ENCODE results near the gene MMRN1.
A peak's percentile ranks its signal among the peaks of the same experiment; 100 is the strongest.

MMRN1 gene

DNA sequence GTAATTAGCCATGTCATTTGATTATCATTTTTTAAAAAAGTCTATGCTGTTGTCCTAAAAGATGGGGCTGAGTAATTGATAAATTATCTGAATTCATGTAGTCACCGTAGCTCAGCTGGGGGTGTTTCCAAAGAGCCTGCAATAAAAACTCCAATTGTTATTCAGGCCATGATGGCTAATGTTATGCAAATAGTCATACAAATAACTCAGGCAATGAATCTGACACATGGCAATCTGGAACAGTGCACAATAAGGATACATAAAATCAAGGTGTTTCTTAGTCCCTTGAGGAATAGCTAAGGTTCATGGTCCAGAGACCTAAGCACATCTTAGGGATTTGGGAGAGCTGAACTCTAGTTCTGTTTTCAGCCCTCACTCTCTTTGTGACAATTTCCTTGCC, 15.2 kb downstream of the MMRN1 start:
- DNase-seq: no peak

DNA sequence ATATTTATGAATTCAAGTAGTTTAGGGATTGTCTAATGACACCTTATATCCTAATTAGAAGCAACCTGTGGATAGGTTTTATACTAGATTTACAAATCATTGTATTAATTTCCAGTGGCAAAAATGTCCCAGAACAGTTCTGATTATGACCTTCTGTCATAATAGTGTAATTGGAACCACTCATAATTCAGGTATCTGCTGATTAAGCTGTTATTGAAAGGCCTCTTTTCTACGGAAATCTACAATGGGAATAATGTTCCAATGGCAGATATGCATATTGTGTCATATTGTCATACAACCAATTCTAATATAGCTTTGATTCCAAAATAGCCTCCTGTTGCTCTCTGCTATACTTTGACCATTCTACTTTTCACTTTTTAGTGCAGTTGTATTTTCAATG, 19.0 kb downstream of the MMRN1 start:
- DNase-seq: no peak

DNA sequence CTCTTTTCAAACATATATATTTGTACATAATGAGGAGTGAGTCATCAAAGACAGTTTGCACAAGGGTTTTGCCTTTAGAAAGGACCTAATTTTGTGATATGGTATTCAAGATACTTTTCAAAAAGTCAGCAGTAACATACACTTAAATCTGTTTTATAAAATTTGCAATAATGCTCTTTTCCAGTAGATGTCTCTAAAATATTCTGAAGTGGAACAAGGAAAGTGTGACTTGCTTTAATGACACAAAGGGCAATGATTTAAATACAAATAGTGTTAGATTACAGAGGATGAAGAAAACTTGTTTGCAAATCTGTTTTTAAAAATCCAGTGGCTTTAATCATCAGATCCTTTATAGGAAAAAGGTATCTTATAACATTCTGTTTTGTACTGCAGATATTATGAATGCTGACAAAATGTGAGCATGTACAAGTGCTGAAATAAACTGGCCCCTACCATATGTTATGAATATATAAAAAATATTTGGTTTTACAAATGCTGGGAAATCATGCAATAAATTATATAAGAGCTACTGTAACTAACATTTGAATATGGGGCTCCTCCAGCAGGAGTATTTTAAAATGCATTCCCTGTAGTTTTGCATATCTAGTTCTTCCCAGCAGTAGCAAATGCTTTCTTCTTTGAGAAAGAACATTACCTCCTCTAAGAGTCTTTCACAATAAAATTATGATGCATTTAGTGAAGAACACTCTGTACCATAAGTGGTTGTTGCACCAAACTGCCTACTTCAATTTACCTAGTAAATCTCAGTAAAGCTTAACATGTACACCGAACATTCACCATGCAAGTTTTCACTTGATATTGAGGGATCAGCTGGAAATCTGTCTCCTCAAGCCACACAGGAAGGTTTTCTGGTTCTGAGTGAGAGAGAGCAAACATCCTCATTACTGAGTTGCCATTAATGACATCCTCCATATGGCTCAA, 20.2 kb downstream of the MMRN1 start:
- no peak for DNase-seq

DNA sequence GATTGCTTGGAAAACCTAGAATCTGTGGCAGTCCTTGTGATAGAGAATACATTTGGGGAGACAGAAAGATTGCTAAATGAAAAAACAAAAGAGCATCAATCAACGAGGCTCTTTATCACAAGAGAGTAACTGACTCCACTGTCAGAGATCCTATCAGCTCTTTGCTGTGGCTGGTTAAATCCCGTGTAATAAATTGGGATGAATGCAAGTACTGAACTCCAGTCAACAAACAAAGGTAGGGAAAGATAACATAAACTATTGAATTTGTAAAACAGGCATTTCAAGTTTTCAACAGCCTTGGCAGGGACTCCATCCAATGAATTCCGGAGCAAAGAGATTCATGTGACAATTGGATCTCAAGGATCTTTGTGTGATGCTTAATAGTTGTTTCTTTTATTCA, 21.3 kb downstream of the MMRN1 start:
- no peak for DNase-seq

DNA sequence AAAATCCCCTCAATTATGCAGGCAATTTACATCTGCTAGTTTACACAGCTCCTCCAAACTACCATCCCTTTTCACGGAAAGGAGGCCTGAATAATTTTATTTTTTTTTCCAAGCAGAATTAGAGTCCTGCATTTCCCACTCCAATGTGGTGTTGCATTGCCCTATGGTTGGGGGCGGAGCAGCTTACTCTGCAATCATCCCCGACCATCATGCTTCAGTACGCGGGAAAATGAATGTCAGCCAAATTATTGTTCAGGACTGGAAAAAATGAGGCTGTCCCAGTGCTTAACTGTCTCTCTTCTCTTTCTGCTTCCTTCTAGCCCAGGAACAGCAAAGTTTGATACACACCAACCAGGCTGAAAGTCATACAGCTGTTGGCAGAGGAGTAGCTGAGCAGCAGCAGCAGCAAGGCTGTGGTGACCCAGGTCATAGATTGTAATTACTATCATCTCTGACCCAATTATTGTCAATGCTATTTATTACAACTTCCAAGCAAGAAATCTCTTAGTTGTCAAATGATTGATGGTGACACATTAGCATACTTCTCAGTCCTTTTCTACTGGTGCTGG, 28.3 kb downstream of the MMRN1 start:
- DNase-seq: no peak

DNA sequence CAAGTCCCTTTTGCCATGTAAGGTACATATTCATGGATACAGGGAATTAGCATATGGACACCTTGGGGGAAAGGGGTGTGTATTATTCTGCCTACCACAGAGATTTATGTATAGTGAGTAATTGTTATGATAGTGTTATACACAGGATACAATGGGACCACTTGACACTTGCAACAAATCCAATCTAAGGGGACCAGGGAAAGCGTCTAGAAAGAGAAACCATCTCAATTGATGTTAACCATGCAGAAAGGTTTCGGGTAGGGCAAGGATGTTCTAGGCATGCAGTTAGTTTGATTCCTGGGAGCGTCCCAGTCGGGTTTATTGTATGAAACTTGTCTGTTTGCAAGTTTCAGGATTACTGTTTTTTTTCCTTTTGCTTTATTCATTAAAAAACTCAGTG, 34.2 kb downstream of the MMRN1 start:
- DNase-seq: no peak

DNA sequence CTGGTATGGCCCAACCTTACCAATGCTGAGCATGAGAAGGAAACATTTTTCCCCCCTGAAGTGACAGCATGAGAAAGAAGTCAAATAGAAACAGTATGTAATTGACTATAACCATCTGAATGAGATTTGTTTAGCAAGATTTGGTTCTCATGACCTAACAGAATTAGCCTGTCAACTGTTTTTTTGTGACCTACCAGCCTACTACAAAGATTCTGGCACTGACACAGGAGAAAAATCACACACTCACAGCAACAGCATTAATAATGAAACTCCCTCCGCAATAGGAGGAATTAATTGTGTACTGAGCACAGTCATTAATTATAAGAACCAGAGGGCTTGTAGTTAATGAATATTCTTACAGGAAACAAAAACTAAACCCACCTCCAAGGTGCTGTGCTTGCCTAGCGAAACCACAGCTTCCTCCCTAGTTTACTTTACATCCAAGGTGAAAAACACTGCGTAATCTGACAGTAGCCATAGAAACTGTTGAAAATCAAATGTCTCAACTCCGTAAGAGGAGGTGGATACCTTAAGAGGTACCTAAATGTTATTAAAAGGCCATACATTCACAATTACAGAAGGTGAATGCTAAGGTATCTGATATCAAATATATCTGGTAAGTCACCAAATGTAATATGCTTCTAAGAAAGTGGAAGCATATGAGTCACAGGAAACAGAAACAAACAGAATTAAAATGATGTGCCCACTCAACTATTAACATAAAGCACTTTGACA, 34.9 kb downstream of the MMRN1 start:
- peak; percentile 63 for DNase-seq

DNA sequence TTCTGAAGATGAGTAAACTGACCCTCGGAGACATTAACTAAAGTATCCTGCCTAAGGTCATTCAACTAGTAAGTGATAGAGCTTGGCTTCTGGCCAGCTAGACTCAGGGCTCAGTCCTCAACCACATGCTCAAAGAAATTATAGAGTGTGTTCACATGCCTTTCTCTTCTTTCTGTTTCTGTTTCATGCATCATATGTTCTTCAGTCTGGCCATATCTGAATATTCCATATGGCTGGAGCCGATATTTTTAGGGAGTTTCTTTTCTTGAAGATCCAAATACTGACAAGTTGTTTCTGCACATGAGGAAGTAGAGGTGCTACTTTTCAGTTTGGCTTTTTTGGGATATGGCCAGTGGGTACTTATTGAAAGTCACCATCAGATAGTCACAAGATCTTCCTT, 44.9 kb downstream of the MMRN1 start:
- DNase-seq: no peak

DNA sequence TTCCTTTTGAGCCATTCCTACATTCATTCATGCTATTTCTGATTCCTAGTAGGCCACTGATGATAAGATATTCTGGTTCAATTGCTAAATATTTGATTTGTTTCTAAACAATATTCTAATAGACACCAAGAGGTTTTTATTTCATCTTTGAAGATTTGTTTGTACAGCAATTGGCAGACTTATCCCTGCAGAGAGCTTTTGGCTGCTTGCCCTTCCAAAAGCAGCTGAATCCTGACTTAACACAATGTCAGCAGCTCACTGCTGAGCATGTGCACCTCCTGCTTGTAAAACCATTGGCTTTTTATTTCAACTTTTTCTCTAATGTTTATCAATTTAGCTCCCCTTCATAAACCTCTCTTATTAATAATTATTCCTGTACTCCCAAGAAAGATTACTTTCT, 45.3 kb downstream of the MMRN1 start:
- no peak for DNase-seq

DNA sequence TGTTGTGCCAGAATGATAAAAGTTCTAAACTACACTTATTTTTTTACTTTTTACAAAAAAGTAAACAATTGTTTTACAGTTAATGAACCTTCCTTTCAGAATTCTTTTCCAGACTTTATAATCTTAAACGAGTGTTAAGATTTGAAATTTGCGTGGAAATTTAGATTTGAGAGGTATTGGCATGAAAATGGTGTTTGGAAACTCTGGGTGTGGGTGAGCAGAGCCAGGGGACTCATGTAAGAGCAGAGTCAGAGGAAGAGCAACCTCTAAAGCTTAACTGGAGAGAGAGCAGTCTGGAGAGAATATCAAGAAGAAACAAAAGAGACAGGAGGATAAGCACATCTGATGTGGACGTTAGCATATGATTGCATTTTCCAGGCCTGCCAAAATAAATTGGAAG, 48.2 kb downstream of the MMRN1 start:
- no peak for DNase-seq

DNA sequence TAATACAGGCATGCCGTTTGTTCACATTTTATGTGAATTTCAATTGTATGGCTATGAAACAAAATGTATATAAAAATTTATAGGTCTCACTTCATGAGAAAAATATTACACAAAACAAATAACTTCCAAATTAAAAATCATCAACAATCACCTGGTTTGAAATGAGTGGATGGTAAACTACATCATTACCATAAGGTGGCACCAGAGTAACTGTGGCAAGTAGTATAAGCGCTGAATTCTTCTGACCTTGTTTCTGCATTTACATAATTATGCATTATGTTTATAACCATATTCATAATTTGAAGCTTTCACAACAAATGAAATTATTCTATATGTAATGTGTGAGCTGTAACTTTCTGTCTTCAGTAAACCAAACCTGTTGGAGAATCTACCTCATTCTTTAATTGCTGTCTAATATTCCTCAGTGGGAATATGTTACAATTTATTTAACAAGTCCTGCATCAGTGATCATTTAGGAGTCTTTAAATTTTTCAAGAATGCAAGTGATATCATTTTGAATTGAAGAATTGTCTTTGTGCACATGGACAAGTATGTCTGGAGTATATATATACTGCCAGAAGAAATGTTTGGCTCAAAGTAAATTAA, 55.2 kb downstream of the MMRN1 start:
- DNase-seq: no peak

DNA sequence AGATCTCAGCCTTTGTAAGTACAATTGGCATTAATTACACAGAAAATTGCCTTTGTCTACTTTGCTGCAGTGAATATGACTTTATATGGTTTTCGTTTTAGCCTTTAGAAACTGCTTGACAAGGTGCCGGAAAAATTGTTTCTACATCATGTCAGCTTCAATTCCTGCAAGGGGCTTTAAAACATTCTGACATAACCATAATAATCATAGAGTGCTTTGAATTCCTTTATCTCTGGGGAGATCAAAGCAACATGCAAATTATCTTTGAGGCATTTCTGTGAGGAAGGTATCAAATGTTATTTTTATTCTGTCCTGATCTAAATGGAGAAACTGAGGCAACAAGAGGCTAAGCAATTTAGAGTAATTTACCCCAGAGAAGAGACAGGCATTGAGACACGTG, 57.8 kb downstream of the MMRN1 start:
- no peak for DNase-seq

DNA sequence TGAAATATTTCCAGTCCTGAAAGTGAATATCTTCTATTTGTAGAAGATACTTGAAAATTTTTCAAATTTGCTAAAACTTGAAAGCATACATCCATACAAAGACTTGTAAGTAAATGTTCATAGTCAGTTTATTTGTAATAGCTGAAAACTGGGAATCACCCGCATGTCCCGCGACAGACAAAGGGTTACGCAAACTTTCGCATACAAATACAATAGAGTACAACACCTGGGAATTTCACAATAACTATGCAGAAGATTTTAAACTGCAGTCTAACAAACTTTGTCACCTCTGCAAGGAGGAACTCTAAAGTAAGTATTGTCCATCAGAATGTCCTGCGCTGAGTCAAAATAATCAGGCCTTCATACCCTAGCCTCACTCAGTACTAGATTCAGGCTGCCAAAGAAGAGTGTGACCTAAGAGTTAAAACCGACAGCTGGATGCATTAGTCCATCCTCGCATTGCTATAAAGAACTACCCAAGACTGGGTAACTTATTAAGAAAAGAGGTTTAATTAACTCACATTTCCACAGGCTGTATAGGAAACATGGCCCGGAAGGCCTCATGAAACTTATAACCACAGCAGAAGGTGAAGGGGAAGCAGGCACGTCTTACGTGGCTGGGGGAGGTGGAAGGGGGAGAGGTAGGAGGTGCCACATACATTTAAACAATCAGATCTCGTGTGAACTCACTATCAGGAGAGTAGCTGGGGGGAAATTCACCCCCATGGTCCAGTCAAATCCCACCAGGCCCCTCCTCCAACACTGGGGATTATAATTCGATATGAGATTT, 60.4 kb downstream of the MMRN1 start:
- no peak for DNase-seq

DNA sequence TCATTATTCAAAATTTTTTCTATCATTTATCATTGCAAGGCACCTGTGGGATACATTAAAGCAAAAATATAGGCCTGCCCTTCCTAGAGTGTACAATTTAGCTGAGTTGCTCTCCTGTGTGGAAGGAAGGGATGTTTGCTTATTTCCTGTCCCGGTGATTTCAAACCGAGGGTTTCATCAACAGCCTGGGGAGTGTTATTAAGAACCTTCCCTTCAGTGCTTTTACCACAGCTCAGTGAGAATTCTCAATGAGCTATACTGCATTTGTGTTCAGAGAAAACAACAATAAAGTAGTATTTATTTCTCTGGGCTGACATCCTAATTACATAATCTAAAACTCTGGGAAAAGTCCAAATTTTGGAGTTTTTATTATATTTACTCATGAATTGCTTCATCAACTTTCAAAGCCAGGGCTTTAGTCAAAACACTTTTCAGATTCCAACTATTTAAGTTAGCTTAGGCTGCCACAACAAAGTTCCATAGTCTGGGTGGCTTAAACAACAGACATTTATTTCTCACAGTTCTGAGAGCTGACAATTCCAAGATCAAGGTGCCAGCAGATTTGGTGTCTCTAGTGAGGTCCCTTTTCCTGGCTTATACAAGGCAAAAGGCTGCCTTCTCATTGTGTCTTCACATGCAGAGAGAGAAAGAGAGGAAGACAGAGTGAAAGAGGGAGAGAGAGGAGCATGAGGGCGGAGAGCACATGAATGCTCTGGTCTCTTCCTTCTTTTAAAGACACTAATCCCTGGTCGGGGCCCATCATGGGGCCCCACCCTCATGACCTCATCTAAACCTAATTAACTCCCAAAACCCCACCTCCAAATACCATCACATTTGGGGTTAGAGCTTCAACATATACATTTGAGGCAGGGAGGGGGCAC, 62.6 kb downstream of the MMRN1 start:
- no peak for DNase-seq

DNA sequence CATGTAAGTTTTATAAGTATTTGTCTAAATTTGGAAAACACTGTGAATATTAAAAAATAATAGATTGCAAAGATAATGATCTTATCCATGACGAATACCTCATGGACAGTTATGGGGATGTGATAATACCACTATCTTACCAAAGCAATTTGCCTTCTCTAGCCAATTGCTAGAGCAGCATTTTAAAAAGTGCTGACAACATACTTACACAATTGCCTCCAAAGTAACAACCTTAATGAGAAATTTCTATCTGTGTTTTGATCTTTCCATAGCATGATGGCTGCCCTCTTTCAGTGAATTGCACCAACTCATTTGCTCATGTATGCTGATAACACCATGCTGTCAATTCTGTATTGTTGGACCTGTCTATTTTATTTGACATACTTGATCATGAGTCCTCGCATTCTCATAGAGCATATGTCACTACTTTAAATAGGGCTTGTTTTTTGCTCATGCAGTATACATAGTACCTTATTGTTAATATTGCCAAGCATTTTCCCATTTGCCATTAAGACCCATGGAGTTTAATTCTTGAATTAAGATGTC, 87.2 kb downstream of the MMRN1 start:
- DNase-seq: no peak

DNA sequence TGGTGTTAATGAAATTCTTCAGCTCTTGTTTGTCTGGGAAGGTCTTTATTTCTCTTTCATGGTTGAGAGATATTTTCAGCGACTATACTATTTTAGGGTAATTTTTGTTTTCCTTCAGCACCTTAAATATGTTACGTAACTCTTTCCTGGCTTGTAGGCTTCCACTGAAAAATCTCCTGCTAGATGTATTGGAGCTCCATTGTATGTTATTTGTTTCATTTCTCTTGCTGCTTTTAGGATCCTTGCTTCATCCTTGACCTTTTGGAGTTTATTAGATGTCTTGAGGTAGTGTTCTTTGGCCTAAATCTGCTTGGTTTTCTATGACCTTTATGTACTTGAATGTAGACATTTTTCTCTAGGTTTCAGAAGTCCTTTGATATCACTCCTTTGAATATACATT, 93.6 kb downstream of the MMRN1 start:
- no peak for DNase-seq

DNA sequence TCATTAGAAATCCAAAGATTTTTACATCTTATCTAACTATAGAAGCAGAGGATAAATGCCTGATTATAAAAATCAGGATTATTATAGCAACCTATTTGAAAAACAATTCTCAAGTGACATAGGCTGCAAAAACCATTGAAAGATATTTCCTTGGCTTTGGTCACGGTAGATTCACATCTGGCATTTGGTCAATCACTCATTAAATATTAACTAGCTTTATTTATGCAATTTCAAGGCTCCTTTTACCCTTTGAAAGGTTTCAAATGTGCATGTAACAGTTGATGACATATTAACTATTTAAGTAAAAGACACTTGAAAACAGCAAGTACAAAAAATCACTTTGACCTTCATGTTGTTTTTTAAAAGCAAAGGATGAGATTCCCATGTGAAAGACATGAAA, 98.1 kb downstream of the MMRN1 start:
- no peak for DNase-seq

DNA sequence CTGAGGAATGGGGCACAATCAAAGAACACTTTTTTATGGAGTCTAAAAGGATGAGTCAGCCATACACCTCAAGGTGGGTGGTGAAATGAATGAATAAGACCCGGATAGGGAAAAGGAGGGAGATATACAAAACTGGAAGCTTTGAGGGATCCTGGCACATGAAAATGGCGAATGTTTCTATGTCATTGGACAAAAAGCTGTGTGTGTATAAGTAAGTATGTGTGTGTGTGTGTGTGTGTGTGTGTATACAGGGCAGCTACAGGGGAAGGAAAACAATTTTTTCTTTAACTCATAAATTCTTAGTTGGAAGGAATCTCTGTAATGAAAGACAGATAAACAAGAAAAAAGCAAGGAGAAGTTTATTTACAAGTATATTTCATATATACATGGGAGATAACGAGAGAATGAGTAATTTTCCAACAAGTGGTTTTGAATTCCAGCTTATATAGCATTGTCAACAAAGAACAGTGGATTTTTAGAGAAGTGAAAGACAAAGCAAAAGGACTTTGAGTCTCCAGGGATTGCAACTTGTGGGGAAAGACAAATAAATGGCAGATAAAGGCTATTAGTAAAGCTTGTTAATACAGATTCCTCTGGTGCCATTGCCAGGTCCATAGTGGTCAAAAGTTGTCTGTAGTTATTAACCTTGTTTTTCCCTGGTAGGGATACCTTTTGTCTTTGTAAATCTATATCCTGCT, 99.7 kb downstream of the MMRN1 start:
- DNase-seq: no peak

DNA sequence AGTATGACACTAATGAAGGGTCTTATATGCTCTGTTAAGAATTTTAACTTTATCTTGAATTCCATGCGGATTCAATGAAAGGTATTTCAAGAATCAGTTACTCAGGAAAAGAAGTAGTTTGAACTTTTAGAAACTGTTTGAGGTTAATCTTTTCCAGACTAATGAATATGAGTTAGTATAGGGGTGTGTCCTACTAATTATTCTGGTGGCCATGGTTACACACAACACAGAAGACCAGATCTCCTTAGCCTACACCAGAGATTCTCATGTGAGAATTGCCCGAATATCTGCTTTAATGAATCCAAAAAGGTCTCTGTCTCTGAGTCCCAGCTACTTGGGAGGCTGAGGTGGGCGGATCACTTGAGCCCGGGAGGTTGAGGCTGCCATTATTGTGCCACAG, 100.4 kb downstream of the MMRN1 start:
- no peak for DNase-seq

DNA sequence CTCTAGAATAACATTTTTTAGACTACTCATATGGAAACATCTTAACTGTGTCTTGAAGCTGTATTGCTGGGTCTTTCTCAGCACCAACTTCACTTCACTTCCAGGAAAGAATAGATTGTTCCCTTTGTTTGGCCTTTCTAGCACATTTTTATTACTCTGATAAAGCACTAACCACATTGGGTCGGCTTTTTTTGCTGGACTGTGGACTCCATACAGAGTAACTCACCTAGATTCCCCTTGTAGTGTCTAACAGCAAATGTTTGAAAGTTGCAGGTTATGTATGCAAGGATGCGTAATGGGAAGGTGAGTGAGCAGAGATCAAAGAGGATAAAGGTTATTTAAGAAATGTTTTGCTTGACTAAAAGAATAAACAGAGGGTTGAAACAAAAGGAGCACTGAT, 101.2 kb downstream of the MMRN1 start:
- no peak for DNase-seq

All from activated effector memory CD4-positive, alpha-beta T cell treated with anti-CD3 and anti-CD28 coated beads, Interleukin-2, amount 50 U/mL, for 16 hours (primary cell).